Prostate gland (tissue), 2 donors: ENCODE data around the gene IPCEF1.

Experiments
- POLR2A ChIP-seq: fragments of 450-650 bp; IDR thresholded peaks from one replicate; pipeline ENCODE4 v1.6.1; 2016; ENCODE audit warnings: antibody characterized with exemption, mild to moderate bottlenecking
- POLR2AphosphoS5 ChIP-seq: sonication (generic); formaldehyde crosslinking; IDR thresholded peaks from one replicate; pipeline ENCODE4 v1.6.1; 2017; ENCODE audit warnings: antibody characterized with exemption
- TF ChIP-seq, protein P1 (sequence below), 4 experiments: fragments of 200-600 bp in 2 of 4; fragments of 450-650 bp in 2 of 4; sonication (generic) in 2 of 4; IDR thresholded peaks; 1 replicate in 3 of 4; 2 replicates in 1 of 4; pipeline ENCODE4 v1.5.1; 2016 to 2019; ENCODE audit warnings: antibody characterized with exemption in 4 of 4, mild to moderate bottlenecking in 2 of 4, moderate library complexity in 2 of 4

- TF ChIP-seq, protein P1, sequence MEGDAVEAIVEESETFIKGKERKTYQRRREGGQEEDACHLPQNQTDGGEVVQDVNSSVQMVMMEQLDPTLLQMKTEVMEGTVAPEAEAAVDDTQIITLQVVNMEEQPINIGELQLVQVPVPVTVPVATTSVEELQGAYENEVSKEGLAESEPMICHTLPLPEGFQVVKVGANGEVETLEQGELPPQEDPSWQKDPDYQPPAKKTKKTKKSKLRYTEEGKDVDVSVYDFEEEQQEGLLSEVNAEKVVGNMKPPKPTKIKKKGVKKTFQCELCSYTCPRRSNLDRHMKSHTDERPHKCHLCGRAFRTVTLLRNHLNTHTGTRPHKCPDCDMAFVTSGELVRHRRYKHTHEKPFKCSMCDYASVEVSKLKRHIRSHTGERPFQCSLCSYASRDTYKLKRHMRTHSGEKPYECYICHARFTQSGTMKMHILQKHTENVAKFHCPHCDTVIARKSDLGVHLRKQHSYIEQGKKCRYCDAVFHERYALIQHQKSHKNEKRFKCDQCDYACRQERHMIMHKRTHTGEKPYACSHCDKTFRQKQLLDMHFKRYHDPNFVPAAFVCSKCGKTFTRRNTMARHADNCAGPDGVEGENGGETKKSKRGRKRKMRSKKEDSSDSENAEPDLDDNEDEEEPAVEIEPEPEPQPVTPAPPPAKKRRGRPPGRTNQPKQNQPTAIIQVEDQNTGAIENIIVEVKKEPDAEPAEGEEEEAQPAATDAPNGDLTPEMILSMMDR (IDR thresholded peaks at IDR 0.05) = no peak
- TF ChIP-seq POLR2AphosphoS5 (no peak), POLR2A (no peak)
Measured at GRCh38 chr6:154242617-154243357, 113.8 kb downstream of the IPCEF1 start.
